ENCODE measurements around the gene UGGT1.
"Not testable (repeated sequence)": the region's sequence is repeated elsewhere in the genome, so short reads cannot be mapped to it uniquely, and the experiment has no call there.

UGGT1 gene

GRCh38 chr2:128115921-128116623 lies 25.1 kb downstream of the UGGT1 start:
- DNase-seq, result no peak

- no peak for DNase-seq
Measured at GRCh38 chr2:128134573-128134972, 43.6 kb downstream of the UGGT1 start.

- no peak for DNase-seq
Measured at GRCh38 chr2:128137094-128137616, 46.2 kb downstream of the UGGT1 start.

DNA sequence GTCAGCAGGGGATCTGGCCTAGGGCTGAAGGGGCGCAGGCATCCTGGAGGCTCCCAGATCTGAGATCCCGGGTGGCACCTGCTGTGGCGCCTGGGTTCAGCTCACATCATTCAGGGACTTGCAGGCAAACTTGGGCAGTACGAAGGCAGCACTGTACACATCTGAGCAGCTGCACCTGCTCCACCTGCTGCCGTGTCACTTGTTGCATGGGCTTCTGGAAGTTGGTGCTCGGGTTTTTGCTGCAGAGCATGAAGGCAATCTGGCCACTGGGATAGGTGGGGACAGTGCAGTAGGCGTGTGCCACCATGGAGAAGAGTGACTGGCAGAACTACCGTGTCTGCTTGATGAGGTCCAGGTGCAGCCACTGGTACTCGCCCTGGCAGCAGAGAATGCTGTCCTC lies 48.6 kb downstream of the UGGT1 start:
- no peak for DNase-seq

GRCh38 chr2:128145651-128146050 lies 54.7 kb downstream of the UGGT1 start:
- DNase-seq, result no peak

DNA sequence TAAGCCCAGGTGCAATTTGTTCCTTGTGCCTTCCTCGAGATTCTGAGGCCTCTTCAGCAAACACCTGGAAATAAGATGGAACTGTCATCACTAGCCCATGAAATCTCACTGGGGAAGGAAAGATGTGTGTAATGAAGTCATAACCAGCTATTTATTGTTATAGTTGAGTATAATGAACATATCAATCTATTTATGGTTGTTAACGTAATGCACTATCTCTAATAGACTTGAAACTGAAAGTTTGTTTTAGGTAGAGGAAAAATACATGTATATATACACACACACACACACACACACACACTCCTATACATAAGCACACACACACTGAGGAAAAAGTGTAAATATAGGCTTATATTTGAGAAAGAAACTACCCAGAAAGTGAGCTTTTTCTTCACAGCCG lies 62.8 kb downstream of the UGGT1 start:
- no peak for DNase-seq

DNA sequence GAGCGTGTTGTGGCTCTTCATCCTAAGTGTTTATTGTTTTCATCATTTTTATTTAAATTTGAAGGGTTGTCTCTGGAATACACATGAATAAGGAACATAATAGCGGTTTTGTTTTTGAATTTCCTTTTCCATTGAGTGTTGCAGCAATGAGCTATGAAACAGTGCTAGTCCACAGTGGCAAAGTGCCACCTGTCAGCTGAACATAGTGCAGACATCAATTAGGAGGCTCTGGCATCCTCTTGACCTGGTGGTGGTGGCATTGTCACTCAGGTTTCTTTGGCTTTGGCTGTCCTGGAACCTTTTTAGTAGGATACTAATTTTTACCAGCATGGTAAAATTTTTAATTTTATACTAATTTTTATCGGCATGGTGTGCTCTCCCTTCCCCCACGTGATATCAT lies 63.2 kb downstream of the UGGT1 start:
- DNase-seq, result no peak

- no peak for DNase-seq
Measured at GRCh38 chr2:128155970-128156369, 65.0 kb downstream of the UGGT1 start.

- DNase-seq, result no peak
Measured at GRCh38 chr2:128156812-128157211, 65.8 kb downstream of the UGGT1 start.

DNA sequence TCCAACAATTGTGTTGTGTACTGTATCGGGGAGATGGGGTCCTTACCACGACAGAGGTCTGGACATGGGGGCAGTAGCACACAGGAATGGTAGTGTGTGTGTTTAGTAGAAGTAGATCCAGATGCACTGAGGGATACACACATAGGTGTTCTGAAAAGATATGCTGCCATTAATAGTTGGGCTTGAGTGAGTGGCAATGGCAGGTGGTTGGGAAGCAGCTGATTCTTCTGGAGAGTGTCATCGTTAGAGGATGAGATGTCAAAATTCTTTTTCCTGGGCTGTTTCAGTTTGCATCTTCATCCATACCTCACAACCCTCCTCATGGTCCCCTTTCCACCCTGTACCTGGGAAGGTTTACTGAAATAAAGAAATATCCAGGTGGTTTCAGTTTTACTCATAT lies 66.6 kb downstream of the UGGT1 start:
- DNase-seq, result no peak

GRCh38 chr2:128158176-128158575 lies 67.2 kb downstream of the UGGT1 start:
- DNase-seq, result no peak

- DNase-seq, result no peak
Measured at GRCh38 chr2:128159437-128159836, 68.4 kb downstream of the UGGT1 start.

GRCh38 chr2:128160616-128161275 lies 69.7 kb downstream of the UGGT1 start:
- DNase-seq, result no peak

- no peak for DNase-seq
Measured at GRCh38 chr2:128162266-128162665, 71.3 kb downstream of the UGGT1 start.

GRCh38 chr2:128164311-128164710 lies 73.3 kb downstream of the UGGT1 start:
- DNase-seq, result no peak

DNA sequence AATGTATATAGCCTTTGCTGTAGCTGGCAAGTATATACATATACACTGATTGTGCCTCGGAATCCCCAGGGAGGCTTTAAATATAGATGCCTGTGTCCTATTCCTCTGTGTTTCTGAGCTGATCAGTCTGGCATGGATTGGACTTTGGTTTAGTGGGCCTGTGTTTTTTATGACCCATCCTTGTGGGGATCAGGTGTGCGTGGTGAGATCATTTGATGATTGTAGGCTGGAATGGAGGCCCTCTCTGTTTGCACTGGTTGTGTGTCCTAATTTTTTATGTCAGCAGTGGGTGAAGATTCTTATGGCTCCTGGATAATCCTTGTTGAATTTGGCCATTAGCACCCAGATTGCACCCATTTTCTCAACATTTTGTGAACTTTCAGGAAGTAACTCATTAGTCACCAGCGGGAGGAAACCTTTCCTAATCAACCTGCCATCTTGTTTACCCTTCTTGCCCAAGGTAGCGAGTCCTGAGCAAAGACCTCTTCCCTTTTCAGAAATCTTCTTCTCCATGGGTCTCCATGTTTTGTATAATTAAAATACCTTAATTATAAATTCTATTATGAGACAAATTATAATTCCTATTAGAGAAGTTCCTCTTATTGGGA lies 75.8 kb downstream of the UGGT1 start:
- no peak for DNase-seq

- DNase-seq, result no peak
Measured at GRCh38 chr2:128169094-128169493, 78.1 kb downstream of the UGGT1 start.

- DNase-seq, result no peak
Measured at GRCh38 chr2:128169497-128169896, 78.5 kb downstream of the UGGT1 start.

- DNase-seq, result no peak
Measured at GRCh38 chr2:128169933-128170709, 79.1 kb downstream of the UGGT1 start.

GRCh38 chr2:128170776-128171175 lies 79.8 kb downstream of the UGGT1 start:
- no peak for DNase-seq

DNA sequence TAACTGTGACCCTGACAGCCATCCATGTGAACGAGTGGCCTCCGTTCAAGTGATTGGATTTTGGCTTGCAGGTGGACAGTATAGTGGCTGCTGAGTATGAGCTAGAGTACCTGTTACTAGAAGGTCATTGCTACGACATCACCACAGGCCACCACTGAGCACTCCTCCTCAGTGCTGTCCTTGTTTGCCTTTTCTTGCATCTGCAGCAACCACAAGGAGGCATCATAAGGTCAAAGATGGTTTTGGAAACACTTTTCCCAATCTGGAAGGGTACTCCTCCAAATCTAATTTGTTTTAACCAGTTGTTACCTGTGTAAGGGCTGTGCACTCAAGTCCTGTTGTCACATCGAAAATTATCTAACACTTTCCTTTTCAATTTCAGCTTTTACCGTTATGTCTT lies 81.2 kb downstream of the UGGT1 start:
- DNase-seq, result no peak

DNA sequence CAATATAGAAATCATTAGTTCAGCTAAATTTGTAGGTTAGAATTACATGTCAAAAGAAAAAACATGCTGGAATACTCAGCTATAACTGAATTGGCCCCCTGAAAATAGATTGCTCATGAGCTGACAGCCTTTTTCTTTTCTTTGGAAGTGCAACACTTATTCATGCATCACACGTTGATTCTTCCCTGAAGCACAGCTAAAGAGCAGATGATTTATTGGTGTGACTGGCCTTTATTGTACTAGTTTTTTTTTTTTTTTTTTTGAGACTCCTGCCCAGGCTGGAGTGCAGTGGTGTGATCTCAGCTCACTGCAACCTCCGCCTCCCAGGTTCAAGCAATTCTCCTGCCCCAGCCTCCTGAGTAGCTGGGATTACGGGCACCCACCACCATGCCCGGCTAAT lies 83.1 kb downstream of the UGGT1 start:
- not testable (repeated sequence) for DNase-seq

DNA sequence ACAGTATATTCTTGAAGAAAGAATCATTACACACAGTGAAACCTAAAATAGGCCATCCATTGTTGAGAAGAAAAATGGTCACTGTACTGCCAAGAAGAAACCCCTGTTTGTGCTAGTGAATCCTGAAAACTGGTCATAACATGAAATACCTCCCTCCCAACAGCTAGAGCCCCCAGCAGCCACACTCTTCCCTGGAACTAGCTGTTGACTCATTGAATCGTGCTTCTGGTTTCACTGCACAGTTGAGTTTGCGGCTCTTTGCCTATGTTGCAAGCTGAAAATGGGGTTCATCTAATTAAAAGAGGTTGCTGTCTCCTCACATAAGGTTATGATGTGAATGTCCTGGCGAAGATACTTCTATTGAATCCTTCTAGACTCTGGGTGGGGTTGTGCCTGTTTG lies 86.3 kb downstream of the UGGT1 start:
- DNase-seq, result no peak

All from stimulated activated naive CD4-positive, alpha-beta T cell treated with Interleukin-2 at 50 U/mL for 16 hours (primary cell).